ENCODE measurements around the gene RYR2. TPM values are rescaled to one million over a fixed set of nuclear protein-coding genes. Genes with fewer than 3 reads are reported as not detected.

The RYR2 gene
- total and polyA plus RNA-seq, 11 donors: 77.7 to 1,319 (median 805) TPM

- TF ChIP-seq, protein P1, sequence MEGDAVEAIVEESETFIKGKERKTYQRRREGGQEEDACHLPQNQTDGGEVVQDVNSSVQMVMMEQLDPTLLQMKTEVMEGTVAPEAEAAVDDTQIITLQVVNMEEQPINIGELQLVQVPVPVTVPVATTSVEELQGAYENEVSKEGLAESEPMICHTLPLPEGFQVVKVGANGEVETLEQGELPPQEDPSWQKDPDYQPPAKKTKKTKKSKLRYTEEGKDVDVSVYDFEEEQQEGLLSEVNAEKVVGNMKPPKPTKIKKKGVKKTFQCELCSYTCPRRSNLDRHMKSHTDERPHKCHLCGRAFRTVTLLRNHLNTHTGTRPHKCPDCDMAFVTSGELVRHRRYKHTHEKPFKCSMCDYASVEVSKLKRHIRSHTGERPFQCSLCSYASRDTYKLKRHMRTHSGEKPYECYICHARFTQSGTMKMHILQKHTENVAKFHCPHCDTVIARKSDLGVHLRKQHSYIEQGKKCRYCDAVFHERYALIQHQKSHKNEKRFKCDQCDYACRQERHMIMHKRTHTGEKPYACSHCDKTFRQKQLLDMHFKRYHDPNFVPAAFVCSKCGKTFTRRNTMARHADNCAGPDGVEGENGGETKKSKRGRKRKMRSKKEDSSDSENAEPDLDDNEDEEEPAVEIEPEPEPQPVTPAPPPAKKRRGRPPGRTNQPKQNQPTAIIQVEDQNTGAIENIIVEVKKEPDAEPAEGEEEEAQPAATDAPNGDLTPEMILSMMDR (IDR thresholded peaks at IDR 0.05): no peak
- no peak for TF ChIP-seq POLR2A (IDR thresholded peaks at IDR 0.05)
- no peak overlapping the region for H3K4me3 ChIP-seq
- H3K36me3 ChIP-seq: peaks cover 0 to 96% (median 21%) of the 10 kb centered on the region in 9 donors
- H3K27me3 ChIP-seq: no peaks in the 10 kb centered on the region
- no peak overlapping the region for H3K27ac ChIP-seq
- no peaks in the 10 kb centered on the region for H3K9me3 ChIP-seq
- peaks cover 0 to 5% (median 0%) of the 10 kb centered on the region in 12 donors for H3K4me1 ChIP-seq
- no peak for DNase-seq
- WGBS, 4 donors: 45 to 66% (median 57%) methylated on average over 2 of the region's 2 CpGs
- intact Hi-C loops (cut with DNase I): no loop called here
- peak in 2 of 4 donors; percentile 29 to 52 for ATAC-seq
Measured at GRCh38 chr1:237509748-237510147, 467.8 kb downstream of the RYR2 start.

DNA sequence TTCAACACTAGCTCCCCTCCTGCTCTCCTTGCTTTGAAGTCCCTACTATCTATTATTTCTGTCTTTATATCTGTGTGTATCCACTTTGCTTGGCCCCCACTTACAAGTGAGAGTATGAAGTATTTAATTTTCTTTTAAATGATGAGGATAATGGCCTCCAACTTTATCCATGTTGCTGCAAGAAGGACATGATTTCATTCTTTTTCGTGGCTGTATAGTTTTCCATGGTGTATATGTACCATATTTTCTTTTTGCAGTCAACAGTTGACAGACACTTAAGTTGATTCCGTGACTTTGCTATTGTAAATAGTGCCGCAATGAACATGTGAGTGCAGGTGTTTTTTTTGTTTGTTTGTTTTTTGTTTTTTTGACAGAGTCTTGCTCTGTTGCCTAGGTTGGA, 483.1 kb downstream of the RYR2 start:
- TF ChIP-seq, protein P1 (IDR thresholded peaks at IDR 0.05): no peak
- TF ChIP-seq POLR2A (IDR thresholded peaks at IDR 0.05): no peak
- no peak overlapping the region for H3K4me3 ChIP-seq
- H3K9me3 ChIP-seq: no peaks in the 10 kb centered on the region
- H3K27me3 ChIP-seq: no peaks in the 10 kb centered on the region
- WGBS, 4 donors: 75 to 85% (median 82%) methylated on average over 3 of the region's 3 CpGs
- ATAC-seq: no peak
- H3K36me3 ChIP-seq: peaks cover 0 to 84% (median 3%) of the 10 kb centered on the region in 9 donors
- peaks cover 0 to 56% (median 0%) of the 10 kb centered on the region in 12 donors for H3K4me1 ChIP-seq
- H3K27ac ChIP-seq: no peak overlapping the region
- intact Hi-C loops (cut with DNase I): no loop called here
- DNase-seq: no peak

GRCh38 chr1:237527761-237528160, 485.8 kb downstream of the RYR2 start:
- no peak for ATAC-seq
- H3K27me3 ChIP-seq: no peaks in the 10 kb centered on the region
- H3K9me3 ChIP-seq: no peaks in the 10 kb centered on the region
- peaks cover 0 to 44% (median 0%) of the 10 kb centered on the region in 12 donors for H3K4me1 ChIP-seq
- WGBS, 4 donors: 74 to 83% (median 75%) methylated on average over 4 of the region's 4 CpGs
- intact Hi-C loops (cut with DNase I): no loop called here
- DNase-seq: no peak
- H3K27ac ChIP-seq: no peak overlapping the region
- no peak overlapping the region for H3K4me3 ChIP-seq
- H3K36me3 ChIP-seq: peaks cover 0 to 82% (median 3%) of the 10 kb centered on the region in 9 donors
- TF ChIP-seq, protein P1 (IDR thresholded peaks at IDR 0.05): no peak
- TF ChIP-seq POLR2A (IDR thresholded peaks at IDR 0.05): no peak

DNA sequence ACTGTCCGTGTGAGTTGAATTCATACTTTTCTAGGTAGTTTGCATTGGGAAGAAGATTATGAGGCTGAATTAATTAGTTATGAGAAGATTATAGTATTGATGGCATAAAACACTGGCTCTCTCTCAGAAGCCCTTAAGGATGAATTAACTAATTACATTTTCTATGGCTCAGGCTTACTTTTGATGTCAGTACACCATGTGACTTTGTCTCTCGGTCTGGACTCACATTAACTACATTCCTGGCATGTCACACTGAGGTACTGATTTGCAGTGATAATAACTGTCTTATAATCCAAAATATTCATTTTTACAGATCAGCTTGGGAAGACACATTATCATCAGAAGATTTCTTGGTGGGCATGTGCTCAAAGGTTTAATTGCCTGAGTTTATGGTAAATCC, 486.6 kb downstream of the RYR2 start:
- Histone ChIP-seq H3K4me3 (no peak overlapping the region), H3K9me3 (no peaks in the 10 kb centered on the region), H3K27ac (no peak overlapping the region), H3K27me3 (no peaks in the 10 kb centered on the region), H3K4me1 (peaks cover 0 to 38% (median 0%) of the 10 kb centered on the region in 12 donors), H3K36me3 (peaks cover 0 to 89% (median 3%) of the 10 kb centered on the region in 9 donors)
- ATAC-seq: peak in 1 of 4 donors; percentile 16
- intact Hi-C loops (cut with DNase I): no loop called here
- 49 to 59% (median 53%) methylated on average over 2 of the region's 2 CpGs for WGBS, 4 donors
- no peak for DNase-seq
- TF ChIP-seq, protein P1 (IDR thresholded peaks at IDR 0.05): no peak
- no peak for TF ChIP-seq POLR2A (IDR thresholded peaks at IDR 0.05)

Data from heart left ventricle (tissue), 16 donors.